ENCODE results near the gene RARRES1. TPM values are rescaled to one million over a fixed set of nuclear protein-coding genes. Genes with fewer than 3 reads are reported as not detected.
A peak's percentile ranks its signal among the peaks of the same experiment; 100 is the strongest.

Gene RARRES1
- total RNA-seq, 2 donors from 2014 or later, result 67.9 to 138 TPM

DNA sequence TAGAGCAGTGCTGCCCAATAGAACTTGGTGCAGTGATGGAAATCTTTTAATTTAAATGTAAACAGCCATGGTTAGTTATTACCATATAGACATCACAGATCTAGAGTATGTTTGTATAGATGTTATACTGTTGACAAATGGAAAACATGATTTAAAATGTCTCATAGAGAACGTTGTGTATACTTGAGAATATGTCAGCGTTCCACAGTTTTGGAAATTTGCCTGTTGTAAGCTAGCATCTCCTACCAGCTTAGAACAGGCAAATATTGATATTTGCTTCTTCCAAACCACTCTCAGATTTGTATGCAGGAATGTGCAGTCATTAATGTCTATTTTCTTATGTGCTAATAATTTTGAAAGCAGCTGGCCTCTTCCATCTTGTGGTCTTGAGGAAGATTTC is 51.4 kb downstream of the RARRES1 start:
- H3K27me3 ChIP-seq (replicated peaks; ENCODE audit: insufficient read depth), result no peaks in the 10 kb centered on the region
- H3K4me1 ChIP-seq (replicated peaks), result no peaks in the 10 kb centered on the region
- intact Hi-C loops (cut with DNase I), result no loop called here
- TF ChIP-seq POLR2A (IDR thresholded peaks at IDR 0.05), result no peak
- TF ChIP-seq, protein P1, sequence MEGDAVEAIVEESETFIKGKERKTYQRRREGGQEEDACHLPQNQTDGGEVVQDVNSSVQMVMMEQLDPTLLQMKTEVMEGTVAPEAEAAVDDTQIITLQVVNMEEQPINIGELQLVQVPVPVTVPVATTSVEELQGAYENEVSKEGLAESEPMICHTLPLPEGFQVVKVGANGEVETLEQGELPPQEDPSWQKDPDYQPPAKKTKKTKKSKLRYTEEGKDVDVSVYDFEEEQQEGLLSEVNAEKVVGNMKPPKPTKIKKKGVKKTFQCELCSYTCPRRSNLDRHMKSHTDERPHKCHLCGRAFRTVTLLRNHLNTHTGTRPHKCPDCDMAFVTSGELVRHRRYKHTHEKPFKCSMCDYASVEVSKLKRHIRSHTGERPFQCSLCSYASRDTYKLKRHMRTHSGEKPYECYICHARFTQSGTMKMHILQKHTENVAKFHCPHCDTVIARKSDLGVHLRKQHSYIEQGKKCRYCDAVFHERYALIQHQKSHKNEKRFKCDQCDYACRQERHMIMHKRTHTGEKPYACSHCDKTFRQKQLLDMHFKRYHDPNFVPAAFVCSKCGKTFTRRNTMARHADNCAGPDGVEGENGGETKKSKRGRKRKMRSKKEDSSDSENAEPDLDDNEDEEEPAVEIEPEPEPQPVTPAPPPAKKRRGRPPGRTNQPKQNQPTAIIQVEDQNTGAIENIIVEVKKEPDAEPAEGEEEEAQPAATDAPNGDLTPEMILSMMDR (IDR thresholded peaks at IDR 0.05), result no peak
- TF ChIP-seq POLR2AphosphoS5 (IDR thresholded peaks at IDR 0.05), result peak; percentile 9
- H3K36me3 ChIP-seq, result no peaks in the 10 kb centered on the region
- no peak for DNase-seq (ENCODE audit: low spot score)
- peak overlapping the region in 1 of 2 donors; percentile 2 for H3K27ac ChIP-seq
- H3K9me3 ChIP-seq, result no peaks in the 10 kb centered on the region
- no peak overlapping the region for H3K4me3 ChIP-seq
- 53% methylated on average over 2 of the region's 2 CpGs for WGBS

DNA sequence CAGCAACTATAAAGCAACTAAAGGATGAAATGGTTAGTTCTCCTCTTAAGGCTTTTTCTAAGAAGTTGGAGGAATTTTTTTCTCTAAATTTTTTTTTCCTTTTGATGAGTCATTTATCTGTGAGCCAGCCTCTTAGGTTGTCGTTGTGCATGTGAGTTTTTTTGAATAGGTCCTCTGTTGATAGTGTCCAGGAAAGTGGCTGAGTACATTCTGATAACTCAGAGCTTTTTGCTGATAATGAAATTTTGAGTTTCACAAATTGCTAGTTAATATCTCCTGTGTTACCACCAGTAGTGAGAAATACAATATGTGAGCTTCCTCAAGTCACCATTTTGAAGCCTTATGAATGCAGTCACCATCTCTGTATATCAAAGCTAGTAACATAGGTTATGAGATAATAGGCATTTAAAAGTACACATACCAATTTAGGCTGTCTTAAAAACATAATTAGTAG is 52.7 kb downstream of the RARRES1 start:
- TF ChIP-seq POLR2A (IDR thresholded peaks at IDR 0.05) (no peak), POLR2AphosphoS5 (IDR thresholded peaks at IDR 0.05) (no peak)
- TF ChIP-seq, protein P1 (IDR thresholded peaks at IDR 0.05), result no peak
- Histone ChIP-seq H3K27ac (no peak overlapping the region), H3K4me1 (replicated peaks) (no peaks in the 10 kb centered on the region), H3K4me3 (no peak overlapping the region), H3K27me3 (replicated peaks; ENCODE audit: insufficient read depth) (no peaks in the 10 kb centered on the region), H3K36me3 (no peaks in the 10 kb centered on the region), H3K9me3 (no peaks in the 10 kb centered on the region)
- intact Hi-C loops (cut with DNase I), result no loop called here
- no peak for DNase-seq (ENCODE audit: low spot score)
- WGBS, result 59% methylated on average over 1 of the region's 1 CpG

DNA sequence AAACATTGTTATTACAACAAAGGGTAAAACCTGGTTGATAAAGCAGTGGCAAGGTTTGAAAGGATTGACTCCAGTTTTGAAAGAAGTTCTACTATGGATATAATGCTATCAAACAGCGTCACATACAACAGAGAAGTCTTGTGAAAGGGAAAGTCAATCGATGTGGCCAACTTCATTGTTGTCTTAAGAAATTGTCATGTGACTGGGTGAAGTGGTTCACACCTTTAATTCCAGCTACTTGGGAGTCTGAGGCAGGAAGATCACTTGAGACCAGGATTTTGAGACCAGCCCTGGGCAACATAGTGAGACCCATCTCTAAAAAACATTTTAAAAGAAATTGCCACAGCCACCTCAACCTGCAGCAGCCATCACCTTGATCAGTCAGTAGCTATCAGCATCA is 53.6 kb downstream of the RARRES1 start:
- Histone ChIP-seq H3K4me3 (no peak overlapping the region), H3K9me3 (no peaks in the 10 kb centered on the region), H3K4me1 (replicated peaks) (no peaks in the 10 kb centered on the region), H3K36me3 (no peaks in the 10 kb centered on the region), H3K27me3 (replicated peaks; ENCODE audit: insufficient read depth) (no peaks in the 10 kb centered on the region), H3K27ac (no peak overlapping the region)
- TF ChIP-seq POLR2A (IDR thresholded peaks at IDR 0.05) (no peak), POLR2AphosphoS5 (IDR thresholded peaks at IDR 0.05) (no peak)
- TF ChIP-seq, protein P1 (IDR thresholded peaks at IDR 0.05), result no peak
- intact Hi-C loops (cut with DNase I), result no loop called here
- WGBS, result 95% methylated on average over 2 of the region's 2 CpGs
- DNase-seq (ENCODE audit: low spot score), result no peak

DNA sequence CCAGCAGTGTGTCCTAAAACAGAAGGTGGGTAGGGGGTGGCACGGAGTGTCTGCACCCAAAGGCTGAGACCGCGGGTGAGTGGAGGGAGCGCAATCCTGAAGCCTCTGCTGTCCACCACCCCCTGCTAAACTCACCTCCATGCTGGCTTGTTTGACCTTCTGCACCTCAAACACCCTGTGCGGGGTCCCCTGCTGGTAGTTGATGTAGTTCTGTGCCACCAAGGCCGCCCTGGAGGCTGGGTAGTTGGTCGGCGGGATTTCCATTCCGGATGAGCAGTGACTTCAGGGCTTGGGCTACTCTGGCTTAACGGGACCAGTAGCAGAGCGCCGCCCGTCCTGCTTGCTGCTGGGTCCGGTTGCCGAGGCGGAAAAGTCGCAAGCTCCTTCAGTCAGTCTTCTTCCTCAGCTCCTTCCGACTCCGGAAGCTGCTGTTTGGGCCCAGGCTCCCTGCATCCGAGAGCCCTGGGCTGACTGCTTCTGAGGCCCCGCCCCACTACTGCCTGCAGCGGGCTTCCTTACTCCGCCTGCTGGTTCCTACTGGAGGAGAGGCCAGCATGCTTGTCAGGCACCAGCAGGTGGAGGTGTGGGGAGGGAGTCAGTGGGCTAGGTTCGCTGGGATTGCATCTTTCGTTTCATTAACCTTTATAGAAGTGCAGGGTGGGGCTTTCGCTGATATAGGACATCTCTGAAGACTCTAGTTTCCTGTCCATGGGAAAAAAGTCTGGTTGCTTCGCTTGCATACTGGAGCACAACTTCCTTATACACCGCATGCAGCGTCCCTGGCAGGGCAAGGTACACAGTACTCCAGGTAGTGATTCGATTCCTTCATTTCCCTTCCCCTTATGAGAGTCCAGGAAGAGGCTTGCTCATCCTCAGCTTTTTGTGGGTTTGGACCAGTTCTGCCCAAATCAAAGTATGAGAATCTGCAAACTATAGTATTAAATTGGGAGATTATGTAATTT is 59.8 kb downstream of the RARRES1 start, which contains the start of gene LXN:
LXN (minus strand) TSS at position 434 of the 962 bp plus-strand sequence; CDS start at position 264, 170 bp downstream.
- Histone ChIP-seq H3K4me3 (peak within 1 kb of the TSS; percentile 35 to 48), H3K9me3 (no peaks in the 10 kb centered on the region), H3K27ac (peak within 1 kb of the TSS; percentile 79), H3K4me1 (replicated peaks) (no peaks in the 10 kb centered on the region), H3K36me3 (no peaks in the 10 kb centered on the region), H3K27me3 (replicated peaks; ENCODE audit: insufficient read depth) (no peaks in the 10 kb centered on the region)
- intact Hi-C loops (cut with DNase I), result loop anchor here (5.0 kb wide), 1 partner anchor 55 kb away; no protein-coding TSS in a partner anchor
- TF ChIP-seq POLR2AphosphoS5 (IDR thresholded peaks at IDR 0.05) (peak; percentile 93), POLR2A (IDR thresholded peaks at IDR 0.05) (peak; percentile 80)
- TF ChIP-seq, protein P1 (IDR thresholded peaks at IDR 0.05), result peak; percentile 47 to 91 (median 72)
- 5% methylated on average over 30 of the region's 30 CpGs for WGBS
- DNase-seq (ENCODE audit: low spot score), result peak; percentile 94

Measured in prostate gland (tissue), 2 donors.